ENCODE measurements around the gene NCS1.
"Not testable (repeated sequence)": the region's sequence is repeated elsewhere in the genome, so short reads cannot be mapped to it uniquely, and the experiment has no call there.

Gene NCS1

GRCh38 chr9:130237763-130238524 is 65.7 kb downstream of the NCS1 start:
- DNase-seq (ENCODE audit: low spot score), result no peak

GRCh38 chr9:130239363-130239695 is 67.1 kb downstream of the NCS1 start:
- no peak for DNase-seq (ENCODE audit: low spot score)

- DNase-seq (ENCODE audit: low spot score), result no peak
Measured at GRCh38 chr9:130239741-130240241, 67.6 kb downstream of the NCS1 start.

GRCh38 chr9:130240410-130241197 is 68.4 kb downstream of the NCS1 start:
- DNase-seq (ENCODE audit: low spot score), result peak; percentile 81

GRCh38 chr9:130241198-130241535 is 69.0 kb downstream of the NCS1 start:
- DNase-seq (ENCODE audit: low spot score), result no peak

GRCh38 chr9:130242270-130243014 is 70.2 kb downstream of the NCS1 start:
- DNase-seq (ENCODE audit: low spot score), result no peak

- peak; percentile 26 for DNase-seq (ENCODE audit: low spot score)
Measured at GRCh38 chr9:130243015-130243881, 71.0 kb downstream of the NCS1 start.

GRCh38 chr9:130243882-130244170 is 71.6 kb downstream of the NCS1 start:
- DNase-seq (ENCODE audit: low spot score), result no peak

GRCh38 chr9:130244548-130245165 is 72.5 kb downstream of the NCS1 start:
- no peak for DNase-seq (ENCODE audit: low spot score)

GRCh38 chr9:130245474-130245873 is 73.3 kb downstream of the NCS1 start:
- DNase-seq (ENCODE audit: low spot score), result no peak

- no peak for DNase-seq (ENCODE audit: low spot score)
Measured at GRCh38 chr9:130246126-130246525, 73.9 kb downstream of the NCS1 start.

GRCh38 chr9:130254747-130255630 is 82.8 kb downstream of the NCS1 start:
- DNase-seq (ENCODE audit: low spot score), result no peak

- no peak for DNase-seq (ENCODE audit: low spot score)
Measured at GRCh38 chr9:130255631-130256134, 83.5 kb downstream of the NCS1 start.

GRCh38 chr9:130256644-130257043 is 84.4 kb downstream of the NCS1 start:
- no peak for DNase-seq (ENCODE audit: low spot score)

GRCh38 chr9:130258137-130258536 is 85.9 kb downstream of the NCS1 start:
- DNase-seq (ENCODE audit: low spot score), result not testable (repeated sequence)

- no peak for DNase-seq (ENCODE audit: low spot score)
Measured at GRCh38 chr9:130259044-130259443, 86.8 kb downstream of the NCS1 start.

GRCh38 chr9:130260816-130261765 is 88.9 kb downstream of the NCS1 start:
- no peak for DNase-seq (ENCODE audit: low spot score)

GRCh38 chr9:130262061-130262745 is 90.0 kb downstream of the NCS1 start:
- no peak for DNase-seq (ENCODE audit: low spot score)
